Lower leg skin (tissue), 4 donors: ENCODE data around the gene KCNC3. TPM values are rescaled to one million over a fixed set of nuclear protein-coding genes. Genes with fewer than 3 reads are reported as not detected.

Experiments used
- DNase-seq, 2 donors: peaks; one replicate each; pipeline ENCODE4 v3.0.0-alpha.2; 2019; ENCODE audit warnings: low spot score in 2 of 2
- H3K4me3 ChIP-seq: fragments of 200-600 bp; sonication (generic); 2 replicates; pipeline ENCODE4 v1.5.1; 2017; ENCODE audit warnings: mild to moderate bottlenecking, low read depth; ENCODE audit not compliant: poor library complexity, severe bottlenecking
- CTCF ChIP-seq, 3 donors: fragments of 450-650 bp; IDR thresholded peaks; one replicate each; pipeline ENCODE4 v1.5.1; 2016; ENCODE audit warnings: antibody characterized with exemption in 3 of 3, mild to moderate bottlenecking in 3 of 3, moderate library complexity in 2 of 3
- POLR2A ChIP-seq, 2 donors: fragments of 450-650 bp; IDR thresholded peaks; one replicate each; pipeline ENCODE4 v1.6.1; 2016 to 2017; ENCODE audit warnings: antibody characterized with exemption in 2 of 2, mild to moderate bottlenecking in 1 of 2, moderate library complexity in 1 of 2
- WGBS, 2 donors: methylation state at CpG; one replicate each; pipeline ENCODE4 v1.1.5; 2018; 5-methylcytosine and 5-hydroxymethylcytosine counted together
- intact Hi-C: fragments of 100-400 bp; cut with DNase I; formaldehyde crosslinking; loops from one replicate; pipeline ENCODE4 v1.15.0; 2023; ENCODE audit warnings: low total_unique reads
- total RNA-seq, 4 donors: library from RNA; depleted of rRNA; stranded (reverse); fragments of >200 nt; gene quantifications; one replicate each; pipeline ENCODE4 v1.1.0, GENCODE V29; 2016

The KCNC3 gene
- total RNA-seq, 4 donors from 2014 or later, result 0.53 to 2.0 (median 1.7) TPM

- no peak for DNase-seq
- H3K4me3 ChIP-seq, result no peak overlapping the region
- TF ChIP-seq CTCF (IDR thresholded peaks at IDR 0.05) (no peak), POLR2A (IDR thresholded peaks at IDR 0.05) (no peak)
- intact Hi-C loops, result no loop called here
- WGBS, 2 donors, result 3% methylated on average over 18 of the region's 18 CpGs
These were observed 13.3 kb downstream of the KCNC3 start for GRCh38 chr19:50315773-50316448.

GRCh38 chr19:50314724-50315708 is 14.2 kb downstream of the KCNC3 start:
- TF ChIP-seq POLR2A (IDR thresholded peaks at IDR 0.05) (no peak), CTCF (IDR thresholded peaks at IDR 0.05) (no peak)
- no peak for DNase-seq
- no peak overlapping the region for H3K4me3 ChIP-seq
- WGBS, 2 donors, result 1 to 2% methylated on average over 35 to 37 of the region's 40 CpGs
- intact Hi-C loops, result no loop called here

- 2 to 3% methylated on average over 20 of the region's 20 CpGs for WGBS, 2 donors
- no peak overlapping the region for H3K4me3 ChIP-seq
- DNase-seq, result no peak
- TF ChIP-seq POLR2A (IDR thresholded peaks at IDR 0.05) (no peak), CTCF (IDR thresholded peaks at IDR 0.05) (no peak)
- intact Hi-C loops, result no loop called here
These were observed 15.2 kb downstream of the KCNC3 start for GRCh38 chr19:50313812-50314536.

- H3K4me3 ChIP-seq, result no peak overlapping the region
- TF ChIP-seq CTCF (IDR thresholded peaks at IDR 0.05) (no peak), POLR2A (IDR thresholded peaks at IDR 0.05) (no peak)
- intact Hi-C loops, result no loop called here
- 8 to 9% methylated on average over 25 to 27 of the region's 27 CpGs for WGBS, 2 donors
- DNase-seq, result no peak
These were observed 16.0 kb downstream of the KCNC3 start for GRCh38 chr19:50312967-50313811.
